GM20431 (cell line): ENCODE measurements around the gene ACYP2.
"Not testable (repeated sequence)": the region's sequence is repeated elsewhere in the genome, so short reads cannot be mapped to it uniquely, and the experiment has no call there.

Experiments used
- in situ Hi-C: fragments of 300-500 bp; cut with MseI, MboI; formaldehyde crosslinking; loops from one replicate; pipeline ENCODE4 v1.15.0; 2020; ENCODE audit warnings: low sequenced_read_pairs; ENCODE audit not compliant: unreplicated experiment

The ACYP2 gene

GRCh38 chr2:54115284-54116137 lies at the start of gene ACYP2:
Gene ACYP2 (plus strand): TSS chr2:54115615.
- in situ Hi-C loops, result loop anchor here (25.0 kb wide), 1 partner anchor 397 kb away; no protein-coding TSS in a partner anchor

DNA sequence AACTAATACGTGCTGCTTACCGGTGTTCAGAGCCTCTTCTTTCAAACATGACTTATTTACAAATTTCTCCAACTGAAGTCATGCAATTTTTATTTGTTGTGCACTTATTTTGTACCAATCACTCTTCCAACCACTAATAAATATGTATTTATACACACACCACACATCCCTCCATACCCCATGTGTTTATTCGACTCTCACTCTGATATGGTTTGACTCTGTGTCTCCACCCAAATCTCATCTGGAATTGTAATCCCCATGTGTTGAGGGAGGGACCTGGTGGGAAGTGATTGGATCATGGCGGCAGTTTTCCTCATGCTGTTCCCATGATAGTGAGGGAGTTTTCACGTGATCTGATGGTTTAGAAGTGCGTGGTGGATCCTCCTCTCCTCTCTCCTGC lies 49.5 kb upstream of the ACYP2 start:
- in situ Hi-C loops, result no loop called here

- in situ Hi-C loops, result no loop called here
These were observed 47.5 kb upstream of the ACYP2 start for GRCh38 chr2:54067851-54068375.

- in situ Hi-C loops, result not testable (repeated sequence)
These were observed 42.9 kb upstream of the ACYP2 start for GRCh38 chr2:54072483-54072882.

GRCh38 chr2:54073796-54074195 lies 41.6 kb upstream of the ACYP2 start:
- in situ Hi-C loops, result no loop called here

- in situ Hi-C loops, result no loop called here
These were observed 40.6 kb upstream of the ACYP2 start for GRCh38 chr2:54074606-54075341.

- in situ Hi-C loops, result no loop called here
These were observed 38.8 kb upstream of the ACYP2 start for GRCh38 chr2:54076586-54076985.

DNA sequence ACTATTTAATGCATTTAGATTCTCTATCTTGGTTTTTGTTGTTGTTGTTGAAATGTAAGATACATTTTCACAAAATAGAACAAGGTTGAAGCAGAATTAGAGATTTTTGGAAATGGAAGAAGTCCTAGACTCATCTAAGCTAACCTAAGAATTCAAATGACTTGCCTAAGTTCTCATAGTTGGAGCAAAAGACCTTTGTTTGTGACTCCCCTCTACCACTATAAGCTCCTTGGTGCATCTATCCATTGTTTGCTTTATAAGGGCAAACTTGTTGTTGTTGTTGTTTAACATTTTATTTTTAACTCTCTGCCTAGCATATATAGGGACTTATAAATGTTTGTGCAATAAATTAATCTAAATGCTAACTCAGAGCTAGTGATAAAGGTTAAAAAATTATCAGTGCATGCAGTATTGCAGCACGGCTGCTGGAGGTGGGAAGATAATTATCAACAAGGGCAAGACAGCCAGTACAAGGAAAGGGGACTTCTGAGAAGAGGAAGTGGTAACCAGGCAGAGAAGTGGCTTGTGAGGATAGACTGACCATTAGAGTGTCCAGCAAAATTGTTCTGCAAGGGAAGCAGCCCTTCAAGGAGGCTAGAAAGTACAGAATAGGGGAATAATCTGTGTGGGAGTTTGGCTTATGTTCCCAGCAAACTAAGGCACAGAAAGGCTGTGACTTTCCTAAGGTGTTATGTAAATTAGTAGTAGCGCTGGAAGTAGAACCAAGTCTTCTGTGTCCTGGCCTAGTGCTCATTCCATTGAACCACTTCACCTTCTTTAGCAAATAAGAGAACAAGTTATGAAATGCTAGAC lies 38.1 kb upstream of the ACYP2 start:
- in situ Hi-C loops, result no loop called here

- in situ Hi-C loops, result no loop called here
These were observed 36.1 kb upstream of the ACYP2 start for GRCh38 chr2:54079331-54079730.

GRCh38 chr2:54081574-54081973 lies 33.8 kb upstream of the ACYP2 start:
- in situ Hi-C loops, result no loop called here

DNA sequence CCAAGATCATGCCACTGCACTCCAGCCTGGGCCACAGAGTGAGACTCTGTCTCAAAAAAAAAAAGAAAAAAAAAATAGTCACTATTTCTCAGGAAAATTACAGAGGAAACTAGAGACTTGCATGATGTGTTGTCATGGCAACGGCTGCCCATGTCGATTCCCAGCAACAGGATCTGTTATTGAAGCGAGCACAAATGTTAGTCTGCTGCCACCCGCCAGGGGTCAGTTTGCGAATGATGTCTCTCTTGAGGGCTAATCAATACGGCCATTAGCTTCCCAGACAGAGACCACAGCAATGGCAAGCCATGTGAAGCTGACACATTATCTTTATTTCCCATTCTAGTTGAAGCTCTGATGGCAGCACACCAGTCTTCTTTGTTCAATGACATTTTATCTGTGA lies 32.4 kb upstream of the ACYP2 start:
- in situ Hi-C loops, result no loop called here

GRCh38 chr2:54083445-54083844 lies 32.0 kb upstream of the ACYP2 start:
- in situ Hi-C loops, result no loop called here

DNA sequence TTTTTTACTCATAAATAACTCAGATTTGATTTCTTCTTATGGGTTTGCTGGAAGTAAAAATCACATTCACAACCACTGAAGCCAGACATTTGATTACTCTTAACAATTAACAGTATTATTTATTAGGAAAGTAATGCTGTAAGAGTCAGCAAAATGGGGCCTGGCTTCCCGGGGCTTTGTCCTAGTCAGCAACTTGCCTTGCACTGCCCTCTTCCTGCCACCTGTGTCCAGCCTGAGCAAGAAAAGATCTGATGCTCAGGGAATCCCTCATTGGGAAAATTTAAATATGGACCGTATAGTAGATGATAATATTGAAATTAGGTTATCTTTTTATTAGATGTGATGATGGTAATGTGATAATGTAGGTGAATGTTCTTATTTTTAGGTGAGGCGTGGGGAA lies 30.8 kb upstream of the ACYP2 start:
- in situ Hi-C loops, result no loop called here

DNA sequence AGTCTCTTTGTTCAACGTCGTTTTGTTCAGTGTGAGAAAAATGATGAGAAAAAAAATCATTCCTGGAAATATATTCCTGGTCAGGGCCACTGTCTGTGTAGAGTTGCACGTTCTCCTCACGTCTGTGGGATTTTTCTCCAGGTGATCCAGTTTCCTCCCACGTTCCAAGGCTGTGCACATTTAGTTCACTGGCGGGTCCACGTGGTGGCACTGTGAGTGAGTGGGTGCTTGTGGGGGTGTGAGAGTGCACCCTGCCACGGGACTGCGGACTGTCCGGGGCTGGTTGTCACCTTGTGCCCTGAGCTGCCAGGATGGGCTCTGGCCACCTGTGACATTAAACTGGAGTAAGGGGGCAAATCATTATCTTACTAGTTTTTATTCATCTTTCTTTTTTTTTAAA lies 30.3 kb upstream of the ACYP2 start:
- in situ Hi-C loops, result no loop called here

- in situ Hi-C loops, result no loop called here
These were observed 29.3 kb upstream of the ACYP2 start for GRCh38 chr2:54086157-54086556.

DNA sequence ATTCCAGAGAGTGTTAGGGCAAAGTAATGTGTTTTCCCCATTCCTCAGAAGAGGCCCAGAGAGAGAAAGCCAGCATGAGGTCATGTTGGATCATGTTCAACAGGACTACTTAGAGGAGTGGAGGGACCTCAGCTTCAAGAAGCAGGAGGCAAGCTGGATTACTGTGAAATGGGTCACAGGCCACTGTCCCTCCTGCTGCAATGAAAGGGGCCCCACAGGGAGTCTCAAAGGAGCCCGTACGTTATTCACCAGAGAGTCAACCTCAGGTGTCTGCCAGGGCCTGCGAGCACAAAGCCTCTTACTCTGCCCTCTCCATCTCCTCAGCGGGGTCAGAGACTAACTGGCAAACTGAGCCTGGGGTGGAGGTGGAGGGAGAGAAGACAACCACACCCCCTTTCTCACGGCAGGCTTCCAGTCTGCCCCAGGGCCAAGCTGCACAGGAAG lies 27.2 kb upstream of the ACYP2 start:
- in situ Hi-C loops, result no loop called here

DNA sequence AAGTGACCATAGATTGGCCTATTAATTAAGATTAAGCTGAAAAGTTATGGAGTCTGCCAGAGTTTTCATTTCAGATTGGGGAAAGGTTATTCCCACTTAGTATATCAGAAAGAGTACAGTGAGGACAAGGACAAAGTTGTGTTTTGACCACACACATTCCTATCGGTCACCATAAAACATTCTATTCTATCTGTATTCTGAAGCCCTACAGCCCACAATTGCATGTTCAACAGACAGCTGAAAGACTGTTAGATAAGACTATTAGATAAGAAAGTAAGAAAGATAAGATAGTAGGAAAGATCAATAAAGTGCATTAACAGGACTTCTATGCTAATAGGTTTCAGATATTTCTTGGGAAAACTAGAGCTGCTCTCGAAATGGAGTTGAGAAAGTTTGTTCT lies 26.7 kb upstream of the ACYP2 start:
- in situ Hi-C loops, result no loop called here

GRCh38 chr2:54090521-54091117 lies 24.8 kb upstream of the ACYP2 start:
- in situ Hi-C loops, result no loop called here

DNA sequence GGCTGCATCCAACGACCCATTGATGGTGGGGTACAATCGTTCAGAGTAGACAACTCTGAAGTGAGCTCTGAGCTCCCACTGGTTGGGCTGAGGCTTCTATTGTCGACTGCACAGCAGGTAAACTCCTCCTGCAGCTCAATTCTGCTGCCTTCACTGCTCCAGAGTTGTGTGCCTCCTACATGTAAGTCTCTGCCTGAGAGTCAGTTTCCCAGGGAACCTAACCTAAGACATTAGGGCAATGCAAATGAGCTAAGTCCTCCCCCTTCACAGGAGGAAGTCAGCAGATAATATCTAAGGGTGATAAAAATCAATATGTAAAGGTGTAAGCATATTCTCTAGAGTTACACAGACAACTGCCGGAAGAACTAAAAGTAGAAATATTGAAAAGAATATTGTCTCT lies 22.5 kb upstream of the ACYP2 start:
- in situ Hi-C loops, result no loop called here

GRCh38 chr2:54095406-54095805 lies 20.0 kb upstream of the ACYP2 start:
- in situ Hi-C loops, result not testable (repeated sequence)
